ENCODE data around the gene WWC2. TPM values are rescaled to one million over a fixed set of nuclear protein-coding genes. Genes with fewer than 3 reads are reported as not detected.

WWC2 gene
- total and polyA plus RNA-seq, 12 donors: 6.0 to 37.4 (median 31.2) TPM

GRCh38 chr4:183074288-183074990 lies 24.6 kb upstream of the WWC2 start:
- DNase-seq (no peak), ATAC-seq (no peak)
- WGBS, 2 donors: 72 to 91% methylated on average over 7 of the region's 7 CpGs
- no peak for TF ChIP-seq CTCF (IDR thresholded peaks at IDR 0.05)
- intact Hi-C loops (cut with DNase I): loop anchor here in 7 of 10 donors (2.0 to 5.0 kb wide), 5 partner anchors 137 to 188 kb away; no protein-coding TSS in a partner anchor
- no peak overlapping the region for H3K4me3 ChIP-seq
- no peaks in the 10 kb centered on the region for H3K27me3 ChIP-seq
- no peaks in the 10 kb centered on the region for H3K4me1 ChIP-seq
- no peaks in the 10 kb centered on the region for H3K36me3 ChIP-seq
- H3K9me3 ChIP-seq: peaks cover 0 to 19% (median 0%) of the 10 kb centered on the region in 11 donors
- H3K27ac ChIP-seq: no peak overlapping the region

- no peak for DNase-seq
- Histone ChIP-seq H3K9me3 (no peaks in the 10 kb centered on the region), H3K4me1 (peaks cover 0 to 3% (median 0%) of the 10 kb centered on the region in 9 donors), H3K4me3 (no peak overlapping the region), H3K27me3 (no peaks in the 10 kb centered on the region), H3K36me3 (no peaks in the 10 kb centered on the region), H3K27ac (no peak overlapping the region)
- no peak for ATAC-seq
- no peak for TF ChIP-seq CTCF (IDR thresholded peaks at IDR 0.05)
- 96 to 99% methylated on average over 13 of the region's 13 CpGs for WGBS, 2 donors
- intact Hi-C loops (cut with DNase I): loop anchor here in 2 of 10 donors (5.0 kb wide), 2 partner anchors 141 to 179 kb away; no protein-coding TSS in a partner anchor
These were observed 20.4 kb upstream of the WWC2 start for GRCh38 chr4:183078634-183079033.

GRCh38 chr4:183080372-183081115 lies 18.5 kb upstream of the WWC2 start:
- Histone ChIP-seq H3K9me3 (no peaks in the 10 kb centered on the region), H3K27ac (peak overlapping the region in 1 of 10 donors; percentile 30), H3K27me3 (no peaks in the 10 kb centered on the region), H3K4me3 (no peak overlapping the region), H3K4me1 (peaks cover 0 to 3% (median 0%) of the 10 kb centered on the region in 9 donors), H3K36me3 (no peaks in the 10 kb centered on the region)
- ATAC-seq: no peak
- 71 to 73% methylated on average over 4 of the region's 4 CpGs for WGBS, 2 donors
- intact Hi-C loops (cut with DNase I): no loop called here
- no peak for TF ChIP-seq CTCF (IDR thresholded peaks at IDR 0.05)
- no peak for DNase-seq

- WGBS, 2 donors: 50 to 56% methylated on average over 3 of the region's 3 CpGs
- H3K9me3 ChIP-seq: no peaks in the 10 kb centered on the region
- no peaks in the 10 kb centered on the region for H3K27me3 ChIP-seq
- DNase-seq: no peak
- H3K4me3 ChIP-seq: no peak overlapping the region
- peak overlapping the region in 1 of 10 donors; percentile 30 for H3K27ac ChIP-seq
- intact Hi-C loops (cut with DNase I): no loop called here
- no peak for ATAC-seq
- TF ChIP-seq CTCF (IDR thresholded peaks at IDR 0.05): no peak
- no peaks in the 10 kb centered on the region for H3K36me3 ChIP-seq
- H3K4me1 ChIP-seq: peaks cover 0 to 3% (median 0%) of the 10 kb centered on the region in 9 donors
These were observed 18.0 kb upstream of the WWC2 start for GRCh38 chr4:183081116-183081469.
